ENCODE data around the gene SAMM50. TPM values are rescaled to one million over a fixed set of nuclear protein-coding genes. Genes with fewer than 3 reads are reported as not detected.

SAMM50 gene
- total and polyA plus RNA-seq, 2 experiments from 2014 or later, result 37.8 to 73.8 TPM

DNA sequence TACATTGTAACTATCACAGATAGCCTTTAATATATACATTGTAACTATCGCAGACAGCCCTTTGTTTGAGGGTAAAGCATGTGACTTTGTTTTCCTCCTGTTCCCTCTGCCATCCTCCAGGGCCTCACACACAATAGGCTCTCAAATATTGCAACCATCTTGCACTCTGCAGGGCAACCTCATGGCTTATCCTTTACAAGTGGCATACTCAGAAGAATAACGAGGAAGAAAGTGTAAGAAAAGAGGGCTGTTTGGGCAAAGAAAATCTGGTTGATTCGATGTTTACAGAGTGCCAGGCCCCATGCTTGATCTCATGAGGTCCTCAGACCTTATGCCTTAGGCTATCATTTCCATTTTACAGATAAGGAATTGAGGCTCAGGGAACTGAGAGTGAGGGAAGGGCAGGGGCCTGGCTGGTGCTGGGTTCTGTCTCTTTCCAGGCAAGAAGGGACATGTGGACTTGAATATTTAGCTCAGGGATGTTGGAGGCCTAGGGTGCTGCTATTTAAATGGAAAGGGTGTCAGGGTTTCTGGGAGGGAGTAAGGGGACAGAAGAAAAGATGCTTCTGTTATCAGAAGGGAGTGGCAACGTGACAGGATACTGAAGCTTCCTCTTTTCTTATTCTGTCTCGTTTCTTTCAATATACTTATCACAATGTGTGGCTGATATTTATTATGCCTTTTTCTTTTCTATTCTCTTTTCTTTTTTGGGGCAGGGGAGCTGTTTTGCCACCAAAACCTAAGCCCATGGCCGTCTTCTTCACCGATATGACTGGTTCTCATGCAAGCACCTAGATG, 1.1 kb upstream of the SAMM50 start:
- Histone ChIP-seq H3K9ac (peak overlapping the region; percentile 89), H3K27ac (no peak overlapping the region), H3K4me1 (ENCODE audit: insufficient read depth) (peaks cover 10% of the 10 kb centered on the region), H3K4me3 (peak overlapping the region; percentile 88), H3F3A (ENCODE audit: insufficient read depth) (peaks cover 17% of the 10 kb centered on the region; the same call in 1 of the 2 replicates), H3K79me2 (ENCODE audit: insufficient read depth) (peaks cover 46% of the 10 kb centered on the region), H3K27me3 (replicated peaks; ENCODE audit: insufficient read depth) (no peaks in the 10 kb centered on the region), H3K9me3 (ENCODE audit: low read depth) (no peaks in the 10 kb centered on the region), H2AFZ (peak overlapping the region; percentile 78), H3K36me3 (ENCODE audit: low read depth) (no peaks in the 10 kb centered on the region), H3K9me2 (ENCODE audit: insufficient read depth) (no peaks in the 10 kb centered on the region), H3K4me2 (ENCODE audit: unreplicated experiment) (peak overlapping the region; percentile 84), H4K20me1 (ENCODE audit: insufficient read depth) (no peaks in the 10 kb centered on the region)
- DNase-seq, result no peak
- in situ Hi-C loops (cut with MboI), result no loop called here
- no peak for TF ChIP-seq EZH2 (IDR thresholded peaks at IDR 0.05; ENCODE audit: insufficient read depth, poor library complexity, severe bottlenecking)
- TF ChIP-seq EZH2phosphoT487 (IDR thresholded peaks at IDR 0.05; ENCODE audit: insufficient read depth, low read depth), result no peak
- 60 to 68% methylated on average over 7 of the region's 7 CpGs for WGBS, 2 experiments (ENCODE audit: low coverage in 1 of 2, low lambda C conversion rate in 2 of 2, missing lambda C conversion rate in 2 of 2)

- Histone ChIP-seq H3K27me3 (replicated peaks; ENCODE audit: insufficient read depth) (no peaks in the 10 kb centered on the region), H3K79me2 (ENCODE audit: insufficient read depth) (peaks cover 65% of the 10 kb centered on the region), H4K20me1 (ENCODE audit: insufficient read depth) (0 out of 2 replicates have a peak, but pooled peaks cover 3% of the 10 kb centered on the region), H3K4me3 (peak overlapping the region; percentile 88), H3K9me2 (ENCODE audit: insufficient read depth) (no peaks in the 10 kb centered on the region), H2AFZ (peak overlapping the region; percentile 78), H3K9me3 (ENCODE audit: low read depth) (no peaks in the 10 kb centered on the region), H3F3A (ENCODE audit: insufficient read depth) (peaks cover 17% of the 10 kb centered on the region; the same call in 1 of the 2 replicates), H3K27ac (peak overlapping the region; percentile 83), H3K36me3 (ENCODE audit: low read depth) (no peaks in the 10 kb centered on the region), H3K4me1 (ENCODE audit: insufficient read depth) (peaks cover 10% of the 10 kb centered on the region), H3K9ac (peak overlapping the region; percentile 89), H3K4me2 (ENCODE audit: unreplicated experiment) (peak overlapping the region; percentile 84)
- in situ Hi-C loops (cut with MboI), result no loop called here
- peak; percentile 57 for DNase-seq
- TF ChIP-seq EZH2 (IDR thresholded peaks at IDR 0.05; ENCODE audit: insufficient read depth, poor library complexity, severe bottlenecking) (no peak), EZH2phosphoT487 (IDR thresholded peaks at IDR 0.05; ENCODE audit: insufficient read depth, low read depth) (no peak)
- WGBS, 2 experiments (ENCODE audit: low coverage in 1 of 2, low lambda C conversion rate in 2 of 2, missing lambda C conversion rate in 2 of 2), result 42 to 44% methylated on average over 17 of the region's 17 CpGs
Observed at GRCh38 chr22:43955883-43956782, 891 bp downstream of the SAMM50 start.

GRCh38 chr22:43956805-43957463, 1.7 kb downstream of the SAMM50 start:
- peaks cover 10% of the 10 kb centered on the region for H3K4me1 ChIP-seq (ENCODE audit: insufficient read depth)
- no peaks in the 10 kb centered on the region for H3K36me3 ChIP-seq (ENCODE audit: low read depth)
- DNase-seq, result no peak
- peak overlapping the region; percentile 83 for H3K27ac ChIP-seq
- H3K9me2 ChIP-seq (ENCODE audit: insufficient read depth), result no peaks in the 10 kb centered on the region
- 0 out of 2 replicates have a peak, but pooled peaks cover 3% of the 10 kb centered on the region for H4K20me1 ChIP-seq (ENCODE audit: insufficient read depth)
- H3F3A ChIP-seq (ENCODE audit: insufficient read depth), result peaks cover 17% of the 10 kb centered on the region; the same call in 1 of the 2 replicates
- 0 out of 2 replicates have a peak overlapping the region, but pooled peaks have one; percentile 89 for H3K9ac ChIP-seq
- H3K79me2 ChIP-seq (ENCODE audit: insufficient read depth), result peaks cover 73% of the 10 kb centered on the region
- no peaks in the 10 kb centered on the region for H3K9me3 ChIP-seq (ENCODE audit: low read depth)
- peak overlapping the region; percentile 88 for H3K4me3 ChIP-seq
- H2AFZ ChIP-seq, result no peak overlapping the region
- TF ChIP-seq EZH2phosphoT487 (IDR thresholded peaks at IDR 0.05; ENCODE audit: insufficient read depth, low read depth) (no peak), EZH2 (IDR thresholded peaks at IDR 0.05; ENCODE audit: insufficient read depth, poor library complexity, severe bottlenecking) (no peak)
- H3K4me2 ChIP-seq (ENCODE audit: unreplicated experiment), result peak overlapping the region; percentile 84
- 79 to 81% methylated on average over 9 of the region's 9 CpGs for WGBS, 2 experiments (ENCODE audit: low coverage in 1 of 2, low lambda C conversion rate in 2 of 2, missing lambda C conversion rate in 2 of 2)
- no peaks in the 10 kb centered on the region for H3K27me3 ChIP-seq (replicated peaks; ENCODE audit: insufficient read depth)
- in situ Hi-C loops (cut with MboI), result no loop called here

DNA sequence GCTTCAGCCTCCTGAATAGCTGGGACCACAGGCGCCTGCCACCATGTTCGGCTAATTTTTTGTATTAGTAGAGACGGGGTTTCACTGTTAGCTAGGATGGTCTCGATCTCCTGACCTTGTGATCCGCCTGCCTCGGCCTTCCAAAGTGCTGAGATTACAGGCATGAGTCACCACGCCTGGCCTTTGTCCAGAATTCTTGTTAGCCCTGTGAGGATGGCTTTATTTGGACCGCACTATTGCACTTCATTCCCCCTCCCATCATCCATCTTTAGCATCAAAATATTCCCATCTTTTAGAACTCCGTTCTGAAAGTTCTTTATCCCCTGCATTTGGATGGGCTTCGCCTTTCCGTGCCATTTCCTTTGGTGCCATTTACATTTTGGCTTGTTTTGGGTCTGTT, 2.6 kb downstream of the SAMM50 start:
- WGBS, 2 experiments (ENCODE audit: low coverage in 1 of 2, low lambda C conversion rate in 2 of 2, missing lambda C conversion rate in 2 of 2), result 72 to 80% methylated on average over 11 of the region's 11 CpGs
- no peak overlapping the region for H3K9ac ChIP-seq
- no peak overlapping the region for H2AFZ ChIP-seq
- no peak overlapping the region for H3K4me2 ChIP-seq (ENCODE audit: unreplicated experiment)
- H3K9me2 ChIP-seq (ENCODE audit: insufficient read depth), result no peaks in the 10 kb centered on the region
- peaks cover 10% of the 10 kb centered on the region for H3K4me1 ChIP-seq (ENCODE audit: insufficient read depth)
- in situ Hi-C loops (cut with MboI), result no loop called here
- H4K20me1 ChIP-seq (ENCODE audit: insufficient read depth), result 0 out of 2 replicates have a peak, but pooled peaks cover 3% of the 10 kb centered on the region
- H3K27me3 ChIP-seq (replicated peaks; ENCODE audit: insufficient read depth), result no peaks in the 10 kb centered on the region
- no peak overlapping the region for H3K27ac ChIP-seq
- no peak overlapping the region for H3K4me3 ChIP-seq
- H3K36me3 ChIP-seq (ENCODE audit: low read depth), result no peaks in the 10 kb centered on the region
- no peak for TF ChIP-seq EZH2 (IDR thresholded peaks at IDR 0.05; ENCODE audit: insufficient read depth, poor library complexity, severe bottlenecking)
- no peak for TF ChIP-seq EZH2phosphoT487 (IDR thresholded peaks at IDR 0.05; ENCODE audit: insufficient read depth, low read depth)
- H3F3A ChIP-seq (ENCODE audit: insufficient read depth), result peaks cover 17% of the 10 kb centered on the region; the same call in 1 of the 2 replicates
- peaks cover 81% of the 10 kb centered on the region for H3K79me2 ChIP-seq (ENCODE audit: insufficient read depth)
- DNase-seq, result peak; percentile 26
- no peaks in the 10 kb centered on the region for H3K9me3 ChIP-seq (ENCODE audit: low read depth)

All from GM23248 (cell line).